HG03457 (cell line): ENCODE measurements around the gene EYS.
"Not testable (repeated sequence)": the region's sequence is repeated elsewhere in the genome, so short reads cannot be mapped to it uniquely, and the experiment has no call there.

ENCODE experiments used
- ATAC-seq: cut with Tn5 transposase; IDR thresholded peaks from one replicate; pipeline ENCODE4 v1.9.1; 2021; ENCODE audit warnings: moderate number of reproducible peaks; ENCODE audit not compliant: unreplicated experiment

The EYS gene

DNA sequence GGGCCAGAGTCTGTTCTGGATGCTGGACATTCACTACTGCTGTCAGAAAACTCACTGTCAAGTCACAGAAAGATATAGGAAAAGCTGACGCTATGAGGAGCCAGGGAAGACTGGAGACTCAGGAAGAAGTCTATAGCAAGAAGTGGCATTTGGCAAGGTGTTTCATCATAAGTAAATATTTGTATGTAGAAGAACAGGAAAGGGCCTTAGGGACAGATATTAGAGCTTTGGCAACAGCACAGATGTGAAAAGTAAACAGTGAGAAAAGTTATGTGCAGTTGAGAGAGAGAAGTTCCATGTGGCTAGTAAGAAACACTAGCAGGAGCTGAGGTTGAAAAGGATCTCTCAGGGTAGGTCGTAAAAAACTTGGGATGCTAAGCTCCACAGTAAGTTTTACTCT, 1202.5 kb downstream of the EYS start:
- no peak for ATAC-seq

DNA sequence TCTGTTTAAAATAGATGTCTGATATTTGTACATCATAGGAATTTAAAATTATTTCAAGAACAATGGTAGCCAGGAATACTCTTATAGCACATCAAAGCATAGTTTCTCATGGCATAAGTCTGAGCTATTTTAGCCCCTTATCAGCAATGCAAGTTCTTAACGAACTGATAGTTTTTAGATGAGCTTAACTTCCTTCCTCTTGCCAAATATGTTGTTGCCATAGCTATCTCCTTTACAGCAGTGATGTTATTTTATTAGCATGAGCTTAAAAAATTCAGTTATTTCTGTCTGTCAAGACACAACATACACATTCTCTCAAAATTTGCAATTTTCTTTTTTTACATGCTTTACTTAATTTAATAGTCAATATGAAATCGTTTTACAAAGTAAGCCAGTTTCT, 1204.2 kb downstream of the EYS start:
- ATAC-seq = no peak

DNA sequence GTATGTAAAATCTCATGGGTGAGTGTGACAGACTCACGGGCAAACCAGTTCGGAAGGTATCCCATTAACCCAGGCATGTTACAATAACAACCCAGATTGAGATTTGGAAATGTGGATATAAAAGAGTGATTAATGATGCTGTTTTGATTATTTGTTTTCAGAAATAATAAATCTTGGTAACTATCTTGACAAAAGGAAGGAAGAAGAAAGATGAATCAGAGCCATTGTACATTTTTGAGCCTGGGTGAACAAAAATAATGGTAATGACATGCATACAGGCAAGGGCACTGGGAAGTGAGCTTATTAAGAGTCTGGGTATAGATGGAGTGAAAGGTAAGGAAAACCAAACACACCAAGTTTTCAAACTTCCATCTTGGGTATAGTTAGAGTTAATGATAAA, 1209.4 kb downstream of the EYS start:
- ATAC-seq = no peak

GRCh38 chr6:64489763-64490162, 1217.3 kb downstream of the EYS start:
- no peak for ATAC-seq

- ATAC-seq = no peak
Observed at GRCh38 chr6:64486578-64487351, 1220.3 kb downstream of the EYS start.

DNA sequence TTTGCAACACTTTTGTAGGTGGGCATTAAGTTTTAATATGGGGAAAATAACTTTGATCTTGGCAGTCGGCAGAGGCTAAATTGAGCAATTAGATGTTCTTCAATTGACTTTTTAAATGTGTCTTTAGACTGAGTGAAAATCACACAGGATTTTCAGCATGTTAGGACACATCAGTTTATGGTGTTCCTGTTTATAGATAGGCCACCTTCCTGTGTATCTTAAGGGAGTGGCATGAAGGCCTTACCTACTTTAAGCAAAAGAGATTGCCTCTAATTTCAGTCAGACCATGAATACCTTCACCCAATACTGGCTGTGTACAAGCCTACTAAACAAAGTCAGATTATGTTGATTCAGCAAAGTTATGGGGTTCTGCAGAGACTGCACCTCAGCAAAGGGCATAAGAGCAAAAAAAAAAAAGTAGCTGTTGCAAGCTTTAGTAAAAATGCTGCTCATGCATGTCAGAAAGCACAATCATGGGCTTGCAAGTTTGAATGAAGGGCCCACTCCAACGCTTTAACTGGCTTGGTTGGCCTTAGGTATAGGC, 1223.0 kb downstream of the EYS start:
- ATAC-seq = no peak

- no peak for ATAC-seq
Observed at GRCh38 chr6:64482631-64483030, 1224.4 kb downstream of the EYS start.

DNA sequence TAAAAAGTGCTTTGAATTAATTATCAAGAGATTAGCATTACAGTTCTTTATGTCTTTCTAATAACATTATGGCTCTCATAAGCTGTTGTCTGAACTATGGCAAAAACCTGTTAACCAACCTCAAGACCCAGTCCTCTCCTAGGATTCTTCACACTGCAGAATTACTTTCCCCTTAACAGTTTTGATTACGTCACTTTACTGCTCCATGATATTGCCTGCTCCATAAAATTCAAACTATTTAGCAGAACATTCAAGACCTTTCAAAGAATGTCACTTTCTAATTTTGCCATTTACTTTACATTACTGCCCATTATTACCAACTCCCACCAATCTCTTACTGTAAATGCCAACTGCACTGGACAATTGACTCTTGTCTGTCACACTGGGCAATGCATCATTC, 1227.9 kb downstream of the EYS start:
- no peak for ATAC-seq

DNA sequence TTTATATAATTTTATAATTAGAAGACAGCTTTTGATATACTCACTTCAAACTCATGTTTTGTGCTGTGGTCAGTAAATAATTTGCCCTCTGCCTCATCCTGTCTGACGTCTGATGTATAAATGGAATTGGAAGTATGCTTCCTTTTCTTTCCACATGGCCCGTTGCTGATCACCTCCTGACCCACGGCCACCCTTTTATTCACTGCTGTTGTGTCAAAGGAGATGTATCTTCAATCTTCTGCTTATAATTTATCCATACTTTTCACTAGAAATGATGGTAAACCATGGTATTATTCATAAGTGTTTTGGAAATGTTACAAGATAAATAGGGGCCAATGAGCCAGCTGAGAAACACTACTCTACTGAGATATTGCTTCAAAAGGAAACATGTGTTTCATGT, 1229.6 kb downstream of the EYS start:
- ATAC-seq = no peak

GRCh38 chr6:64476935-64477334, 1230.1 kb downstream of the EYS start:
- ATAC-seq = no peak

GRCh38 chr6:64469405-64469804, 1237.6 kb downstream of the EYS start:
- not testable (repeated sequence) for ATAC-seq

DNA sequence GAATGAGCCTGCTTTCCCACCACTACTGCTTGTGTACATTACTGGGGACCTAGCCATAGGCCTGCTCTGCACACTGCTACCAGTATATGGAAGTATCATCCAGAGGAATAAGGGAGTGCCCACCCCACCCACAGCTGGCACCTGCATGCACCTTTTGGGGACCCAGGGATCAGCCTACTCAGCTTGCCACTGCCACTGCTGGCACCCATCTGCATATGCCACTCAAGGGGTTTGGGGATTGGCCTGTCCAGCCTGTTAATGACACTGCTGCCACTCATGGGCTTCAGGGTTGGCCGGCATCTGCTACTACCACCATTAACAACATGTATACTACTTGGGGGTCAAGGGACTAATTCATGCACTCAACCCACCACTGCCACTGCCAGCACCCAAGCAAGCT, 1239.4 kb downstream of the EYS start:
- ATAC-seq = no peak

DNA sequence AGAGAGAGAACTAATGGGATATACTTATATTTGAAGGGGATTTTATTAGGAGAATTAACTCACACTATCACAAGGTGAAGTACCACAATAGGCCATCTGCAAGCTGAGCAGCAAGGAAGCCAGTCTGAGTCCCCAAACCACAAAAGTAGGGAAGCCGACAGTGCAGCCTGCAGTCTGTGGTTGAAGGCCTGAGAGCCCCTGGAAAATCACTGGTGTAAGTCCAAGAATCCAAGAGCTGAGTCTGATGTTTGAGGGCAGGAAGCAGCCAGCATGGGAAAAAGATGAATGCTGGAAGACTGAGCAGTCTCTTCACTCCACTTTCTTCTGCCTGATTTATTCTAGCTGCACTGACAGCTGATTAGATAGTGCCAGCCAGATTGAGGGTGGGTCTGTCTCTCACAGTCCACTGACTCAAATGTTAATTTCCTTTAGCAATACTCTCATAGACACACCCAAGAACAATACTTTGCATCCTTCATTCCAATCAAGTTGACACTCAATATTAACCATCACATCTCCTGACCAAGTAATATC, 1247.5 kb downstream of the EYS start:
- ATAC-seq = no peak

- ATAC-seq = not testable (repeated sequence)
Observed at GRCh38 chr6:64448101-64448500, 1258.9 kb downstream of the EYS start.

DNA sequence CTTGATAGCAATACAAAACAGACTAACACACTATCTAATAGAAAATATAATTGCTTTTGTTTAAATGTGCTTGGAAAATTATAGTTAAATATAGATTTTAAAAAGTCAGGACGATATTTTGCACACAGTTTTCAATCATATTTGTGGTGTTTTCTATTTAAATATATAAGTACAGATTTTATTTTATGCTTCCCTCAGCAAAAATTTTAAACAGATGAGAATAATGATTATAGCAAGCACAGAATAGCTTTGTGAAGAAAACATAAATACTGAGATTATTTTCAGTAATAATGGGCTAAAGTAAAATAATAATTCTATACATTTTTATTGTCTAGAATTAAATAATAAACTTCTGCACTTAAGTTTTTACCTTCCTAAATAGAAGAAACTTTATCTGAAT, 1262.0 kb downstream of the EYS start:
- no peak for ATAC-seq

DNA sequence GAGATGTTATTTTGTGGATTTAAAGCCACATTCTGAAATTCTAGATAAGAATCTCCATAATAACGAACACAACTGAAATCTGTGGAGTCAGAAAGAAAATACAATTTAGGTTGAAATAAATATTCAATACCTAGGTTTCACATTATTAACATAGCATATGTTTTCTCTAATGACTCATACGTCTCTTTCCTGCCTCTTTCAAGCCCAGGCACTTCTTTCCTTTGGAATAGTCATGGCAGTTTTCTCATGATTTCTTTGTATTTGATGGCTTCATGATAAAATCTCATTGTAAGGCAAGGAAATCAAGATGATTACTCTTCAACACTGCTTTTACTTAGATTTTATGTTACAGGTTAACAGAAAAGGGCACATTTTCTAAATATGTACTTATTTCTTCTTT, 1267.8 kb downstream of the EYS start:
- no peak for ATAC-seq

GRCh38 chr6:64437996-64438395, 1269.0 kb downstream of the EYS start:
- no peak for ATAC-seq

GRCh38 chr6:64429926-64430325, 1277.1 kb downstream of the EYS start:
- no peak for ATAC-seq

- no peak for ATAC-seq
Observed at GRCh38 chr6:64428186-64428585, 1278.8 kb downstream of the EYS start.

GRCh38 chr6:64415926-64416325, 1291.1 kb downstream of the EYS start:
- no peak for ATAC-seq

GRCh38 chr6:64411226-64411625, 1295.8 kb downstream of the EYS start:
- no peak for ATAC-seq

GRCh38 chr6:64409948-64410347, 1297.1 kb downstream of the EYS start:
- no peak for ATAC-seq

DNA sequence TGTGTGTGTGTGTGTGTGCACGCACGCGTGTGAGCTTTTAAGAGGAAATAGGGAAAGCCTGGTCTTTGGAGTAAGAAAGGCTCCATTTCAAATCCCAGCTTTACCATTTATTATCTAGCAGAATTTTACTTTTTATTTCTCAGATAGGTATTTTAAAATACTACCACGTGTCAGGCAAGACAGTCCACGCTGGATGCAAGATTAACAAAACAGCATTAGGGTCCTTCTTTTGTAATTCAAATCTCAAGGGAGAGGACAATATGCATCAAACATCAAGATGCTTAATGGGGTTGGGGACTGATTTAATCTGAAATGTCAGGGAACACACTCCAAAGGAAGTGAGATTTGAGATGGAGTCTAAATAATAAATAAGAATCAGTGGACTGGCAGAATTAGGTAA, 1302.6 kb downstream of the EYS start:
- ATAC-seq = no peak
